Endodermal cell (in vitro differentiated cells): Measurements from ENCODE around the gene CCDC60. TPM values are rescaled to one million over a fixed set of nuclear protein-coding genes. Genes with fewer than 3 reads are reported as not detected.
A peak's percentile ranks its signal among the peaks of the same experiment; 100 is the strongest.

Experiments used
- DNase-seq: peaks from one replicate; pipeline ENCODE4 v3.0.0-alpha.2; 2017
- H3K27ac ChIP-seq: 2 replicates; pipeline ENCODE4 v1.5.1; 2013; ENCODE audit warnings: mild to moderate bottlenecking, low read depth, low read length, moderate library complexity
- H3K27me3 ChIP-seq: 2 replicates; pipeline ENCODE4 v1.6.1; 2013; ENCODE audit warnings: mild to moderate bottlenecking, low read length, moderate library complexity; ENCODE audit not compliant: insufficient read depth, control insufficient read depth, poor library complexity, severe bottlenecking
- H3K36me3 ChIP-seq: 2 replicates; pipeline ENCODE4 v1.7.0; 2013; ENCODE audit warnings: mild to moderate bottlenecking, low read length, moderate library complexity; ENCODE audit not compliant: control insufficient read depth, insufficient read depth
- H3K4me1 ChIP-seq: one replicate; pipeline ENCODE4 v1.7.0; 2013; ENCODE audit warnings: low read length; ENCODE audit not compliant: control insufficient read depth, insufficient read depth
- H3K4me3 ChIP-seq: 2 replicates; pipeline ENCODE4 v1.5.1; 2013; ENCODE audit warnings: mild to moderate bottlenecking, low read length, moderate library complexity
- H3K9ac ChIP-seq: 2 replicates; pipeline ENCODE4 v1.6.1; 2013; ENCODE audit warnings: mild to moderate bottlenecking, low read length, moderate library complexity; ENCODE audit not compliant: poor library complexity, severe bottlenecking; ENCODE audit errors: extremely low read depth
- H3K9me3 ChIP-seq: 2 replicates; pipeline ENCODE4 v1.6.1; 2013; ENCODE audit warnings: mild to moderate bottlenecking, low read length, moderate library complexity; ENCODE audit not compliant: control insufficient read depth
- H3K27ac Mint-ChIP-seq: 2 replicates; pipeline ENCODE4 v1.8.0; 2020; ENCODE audit warnings: mixed read lengths
- H3K27me3 Mint-ChIP-seq: 2 replicates; pipeline ENCODE4 v1.8.0; 2021; ENCODE audit warnings: mild to moderate bottlenecking, mixed read lengths; ENCODE audit not compliant: insufficient read depth
- H3K36me3 Mint-ChIP-seq: 2 replicates; pipeline ENCODE4 v1.8.0; 2020; ENCODE audit warnings: low read depth, mixed read lengths
- H3K4me1 Mint-ChIP-seq: 2 replicates; pipeline ENCODE4 v1.8.0; 2020; ENCODE audit warnings: mixed read lengths
- H3K4me3 Mint-ChIP-seq: 2 replicates; pipeline ENCODE4 v1.8.0; 2020; ENCODE audit warnings: mild to moderate bottlenecking, moderate library complexity, mixed read lengths
- H3K9me3 Mint-ChIP-seq: 2 replicates; pipeline ENCODE4 v1.8.0; 2020; ENCODE audit warnings: mild to moderate bottlenecking, mixed read lengths
- WGBS, 2 experiments: methylation state at CpG; one replicate each; pipeline versions ENCODE4 v1.1.5 to v1.1.7; 2013; ENCODE audit warnings: missing lambda C conversion rate in 2 of 2, mixed read lengths in 1 of 2; ENCODE audit not compliant: insufficient coverage in 1 of 2, insufficient read length in 1 of 2; 5-methylcytosine and 5-hydroxymethylcytosine counted together
- long read RNA-seq, 4 experiments: library from polyadenylated mRNA in 2 of 4; library from RNA in 1 of 4; library from capped mRNA in 1 of 4; stranded (forward) in 3 of 4; unstranded in 1 of 4; transcript quantifications; one replicate each; pipeline ENCODE4 v2.0.0, GENCODE V29; 2020 to 2021; ENCODE audit warnings: inconsistent platforms in 1 of 4
- polyA plus RNA-seq, 2 experiments: library from polyadenylated mRNA; stranded (reverse); fragments of 50-300 nt; gene quantifications; one replicate each; pipeline ENCODE4 v1.2.3, GENCODE V29; 2013
- total RNA-seq, 2 donors: library from RNA; stranded (reverse); fragmentation: NEBNext Ultra II Directional in 1 of 2; extraction: Animal tissue kit (Norgen Biotek cat#: 25700) in 1 of 2; gene quantifications; 2 replicates in 1 of 2; 3 replicates in 1 of 2; pipeline ENCODE4 v1.2.1, GENCODE V29; 2021
- TF ChIP-seq, protein P1 (sequence below): fragments of 200-600 bp; sonication (generic); conservative IDR thresholded peaks from 2 replicates; pipeline ENCODE4 v1.5.0; 2021; ENCODE audit warnings: antibody characterized with exemption, mild to moderate bottlenecking

CCDC60 gene, protein sequence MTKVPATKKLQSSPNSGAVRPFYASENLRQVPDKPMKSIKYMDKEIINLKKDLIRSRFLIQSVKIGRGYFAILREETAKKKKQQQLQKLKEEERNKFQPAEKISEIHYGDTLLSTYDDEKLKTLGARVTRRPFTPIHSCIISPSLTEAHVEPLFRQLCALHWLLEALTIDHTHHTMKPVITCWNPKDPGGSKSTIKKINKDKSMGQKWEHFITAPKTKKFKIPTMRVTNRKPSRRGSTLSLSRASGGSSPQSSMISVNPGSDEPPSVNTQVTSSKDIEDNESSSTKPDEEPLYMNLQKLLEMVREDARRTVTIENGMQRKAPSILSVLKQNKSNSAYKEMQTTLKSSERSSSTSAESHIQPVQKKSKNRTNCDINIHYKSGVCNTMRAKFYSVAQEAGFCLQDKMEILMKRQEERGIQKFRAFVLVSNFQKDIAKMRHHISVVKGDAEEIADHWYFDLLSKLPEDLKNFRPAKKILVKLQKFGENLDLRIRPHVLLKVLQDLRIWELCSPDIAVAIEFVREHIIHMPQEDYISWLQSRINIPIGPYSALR
- 1 to 10 TPM in 1 of 2 donors, under 1 TPM in 1; 0.73 to 1.2 TPM for total RNA-seq
- 1.4 TPM for polyA plus RNA-seq (2013, experiment 1 of 2)
- polyA plus RNA-seq (2013, experiment 2 of 2): 2.6 TPM
- long read RNA-seq, experiment 1: 0 reads
- long read RNA-seq, experiment 2, partial matches to known transcripts: 0 of 1 reads
- long read RNA-seq, experiment 2, other reads (novel, unspliced or antisense): 1 of 1 reads
- long read RNA-seq, experiment 3, partial matches to known transcripts: 0 of 1 reads
- long read RNA-seq, experiment 3, other reads (novel, unspliced or antisense): 0 of 1 reads
- long read RNA-seq, experiment 4, partial matches to known transcripts: 0 of 3 reads
- long read RNA-seq, experiment 4, other reads (novel, unspliced or antisense): 2 of 3 reads

GRCh38 chr12:119334430-119335170 is at the start of gene CCDC60:
CCDC60 (plus strand) TSS chr12:119334729; CDS start chr12:119335177, 448 bp downstream.
- Mint-ChIP-seq H3K27ac (no peak within 1 kb of the TSS), H3K36me3 (no peaks in the 10 kb centered on the region), H3K27me3 (peaks cover 68% of the 10 kb centered on the region), H3K4me1 (peaks cover 29% of the 10 kb centered on the region), H3K9me3 (no peaks in the 10 kb centered on the region), H3K4me3 (peak within 1 kb of the TSS; percentile 35)
- Histone ChIP-seq H3K27me3 (no peaks in the 10 kb centered on the region), H3K4me1 (peaks cover 19% of the 10 kb centered on the region), H3K9ac (no peak within 1 kb of the TSS), H3K36me3 (no peaks in the 10 kb centered on the region), H3K9me3 (no peaks in the 10 kb centered on the region), H3K27ac (no peak within 1 kb of the TSS), H3K4me3 (peak within 1 kb of the TSS; percentile 59)
- 29 to 51% methylated on average over 5 to 26 of the region's 26 CpGs for WGBS, 2 experiments
- TF ChIP-seq, protein P1, sequence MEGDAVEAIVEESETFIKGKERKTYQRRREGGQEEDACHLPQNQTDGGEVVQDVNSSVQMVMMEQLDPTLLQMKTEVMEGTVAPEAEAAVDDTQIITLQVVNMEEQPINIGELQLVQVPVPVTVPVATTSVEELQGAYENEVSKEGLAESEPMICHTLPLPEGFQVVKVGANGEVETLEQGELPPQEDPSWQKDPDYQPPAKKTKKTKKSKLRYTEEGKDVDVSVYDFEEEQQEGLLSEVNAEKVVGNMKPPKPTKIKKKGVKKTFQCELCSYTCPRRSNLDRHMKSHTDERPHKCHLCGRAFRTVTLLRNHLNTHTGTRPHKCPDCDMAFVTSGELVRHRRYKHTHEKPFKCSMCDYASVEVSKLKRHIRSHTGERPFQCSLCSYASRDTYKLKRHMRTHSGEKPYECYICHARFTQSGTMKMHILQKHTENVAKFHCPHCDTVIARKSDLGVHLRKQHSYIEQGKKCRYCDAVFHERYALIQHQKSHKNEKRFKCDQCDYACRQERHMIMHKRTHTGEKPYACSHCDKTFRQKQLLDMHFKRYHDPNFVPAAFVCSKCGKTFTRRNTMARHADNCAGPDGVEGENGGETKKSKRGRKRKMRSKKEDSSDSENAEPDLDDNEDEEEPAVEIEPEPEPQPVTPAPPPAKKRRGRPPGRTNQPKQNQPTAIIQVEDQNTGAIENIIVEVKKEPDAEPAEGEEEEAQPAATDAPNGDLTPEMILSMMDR: no peak
- DNase-seq: peak; percentile 98

GRCh38 chr12:119288576-119288975 is 46.0 kb upstream of the CCDC60 start:
- TF ChIP-seq, protein P1: no peak
- DNase-seq: no peak
- peaks cover 4% of the 10 kb centered on the region for H3K9me3 Mint-ChIP-seq
- H3K36me3 Mint-ChIP-seq: no peaks in the 10 kb centered on the region
- no peak overlapping the region for H3K4me3 ChIP-seq
- H3K4me3 Mint-ChIP-seq: no peak overlapping the region
- no peaks in the 10 kb centered on the region for H3K36me3 ChIP-seq
- H3K27me3 Mint-ChIP-seq: peaks cover 7% of the 10 kb centered on the region
- H3K27me3 ChIP-seq: peaks cover 1% of the 10 kb centered on the region
- peaks cover 6% of the 10 kb centered on the region for H3K4me1 ChIP-seq
- peaks cover 9% of the 10 kb centered on the region for H3K9me3 ChIP-seq
- 84 to 92% methylated on average over 10 to 11 of the region's 11 CpGs for WGBS, 2 experiments
- H3K4me1 Mint-ChIP-seq: peaks cover 4% of the 10 kb centered on the region
- no peak overlapping the region for H3K9ac ChIP-seq
- no peak overlapping the region for H3K27ac ChIP-seq
- no peak overlapping the region for H3K27ac Mint-ChIP-seq
